Bronchial epithelial cell (primary cell): ENCODE results near the gene FBXO10. TPM values are rescaled to one million over a fixed set of nuclear protein-coding genes. Genes with fewer than 3 reads are reported as not detected.

Experiments
- DNase-seq: peaks from one replicate; pipeline ENCODE4 v3.0.0-alpha.2; 2010; ENCODE audit warnings: low read depth
- FAIRE-seq: peaks from 2 replicates; lab custom pipeline; 2011; peaks lifted over from hg19 to GRCh38; lab: Jason Lieb, UNC
- H3K27me3 ChIP-seq: 2 replicates; pipeline ENCODE4 v1.5.1; 2011; ENCODE audit warnings: low read length; ENCODE audit not compliant: control insufficient read depth, insufficient read depth
- H3K36me3 ChIP-seq: 2 replicates; pipeline ENCODE4 v1.5.1; 2011; ENCODE audit warnings: low read length; ENCODE audit not compliant: control insufficient read depth, insufficient read depth
- H3K4me3 ChIP-seq: 2 replicates; pipeline ENCODE4 v1.5.1; 2011; ENCODE audit warnings: mild to moderate bottlenecking, low read depth, low read length, control low read depth
- total RNA-seq: library from RNA; depleted of rRNA; stranded (reverse); fragments of >200 nt; gene quantifications from 2 replicates; pipeline ENCODE4 v1.2.1, GENCODE V29; 2014
- TF ChIP-seq, protein P1 (sequence below): IDR thresholded peaks from 2 replicates; pipeline ENCODE4 v1.5.1; 2011; ENCODE audit warnings: mild to moderate bottlenecking, moderate library complexity, low read length, control low read depth, inconsistent platforms; ENCODE audit not compliant: insufficient read depth, severe bottlenecking

Gene FBXO10
- total RNA-seq, 1 donor from 2014 or later = 3.7 TPM

DNA sequence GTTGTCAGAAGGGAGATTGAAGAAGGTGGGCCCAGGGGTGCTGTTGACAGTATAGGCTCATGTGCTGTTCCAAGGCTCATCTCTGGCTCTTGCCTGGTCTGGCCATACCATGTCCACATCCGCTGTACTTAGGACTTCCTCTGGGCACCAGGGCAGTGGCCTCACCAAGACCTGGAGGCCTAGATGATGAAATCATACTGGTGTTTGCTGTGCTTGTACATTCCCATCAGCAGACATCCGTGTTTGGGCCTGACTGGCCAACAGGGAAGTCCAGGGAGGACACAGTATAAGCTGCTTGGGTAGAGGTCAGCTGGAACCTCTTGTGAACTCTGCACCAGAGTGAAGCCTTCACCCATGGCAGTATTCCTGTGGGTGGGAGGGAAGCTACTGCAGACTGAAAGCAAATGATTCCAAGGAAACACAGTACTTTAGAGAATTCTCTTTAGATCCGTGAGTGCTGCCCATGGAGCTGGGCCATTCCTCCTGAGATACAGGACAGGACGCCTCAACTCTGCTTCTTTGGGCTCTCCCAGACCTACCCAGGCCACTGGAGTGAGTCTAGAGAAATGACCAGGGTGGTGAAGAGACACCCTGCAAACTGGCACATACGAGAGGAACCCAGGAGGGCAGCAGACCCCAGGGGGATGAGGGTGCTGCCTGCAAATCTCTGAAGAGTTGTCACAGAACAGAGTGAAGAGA lies 67.9 kb downstream of the FBXO10 start:
- no peak for FAIRE-seq
- H3K36me3 ChIP-seq = no peaks in the 10 kb centered on the region

DNA sequence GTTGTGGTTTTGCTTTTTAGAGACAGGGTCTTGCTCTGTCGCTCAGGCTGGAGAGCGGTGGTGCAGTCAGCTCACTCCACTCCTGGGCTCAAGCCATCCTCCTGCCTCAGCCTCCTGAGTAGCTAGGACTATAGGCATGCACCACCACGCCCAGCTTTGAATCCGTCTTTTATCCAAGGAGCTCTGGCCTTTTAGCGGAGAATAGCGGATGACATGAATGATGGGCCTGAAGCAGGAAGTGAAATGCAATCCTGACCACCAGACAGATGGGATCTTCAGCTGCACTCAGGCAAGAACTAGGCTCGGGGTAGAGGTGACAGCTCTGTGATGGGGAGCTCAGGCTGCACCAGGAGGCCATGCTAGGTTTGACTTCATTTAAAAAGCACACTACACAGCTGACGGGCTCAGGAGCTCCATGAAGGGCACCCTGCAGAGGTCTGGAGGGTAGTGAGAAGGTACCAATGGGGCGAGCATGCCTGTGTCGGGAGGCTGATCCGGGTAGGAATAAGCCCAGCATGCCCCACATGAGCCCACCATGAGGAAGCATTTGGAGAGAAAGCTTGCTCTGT lies 68.5 kb downstream of the FBXO10 start:
- Histone ChIP-seq H3K27me3 (no peaks in the 10 kb centered on the region), H3K4me3 (no peak overlapping the region), H3K36me3 (no peaks in the 10 kb centered on the region)
- FAIRE-seq (no peak), DNase-seq (no peak)
- TF ChIP-seq, protein P1, sequence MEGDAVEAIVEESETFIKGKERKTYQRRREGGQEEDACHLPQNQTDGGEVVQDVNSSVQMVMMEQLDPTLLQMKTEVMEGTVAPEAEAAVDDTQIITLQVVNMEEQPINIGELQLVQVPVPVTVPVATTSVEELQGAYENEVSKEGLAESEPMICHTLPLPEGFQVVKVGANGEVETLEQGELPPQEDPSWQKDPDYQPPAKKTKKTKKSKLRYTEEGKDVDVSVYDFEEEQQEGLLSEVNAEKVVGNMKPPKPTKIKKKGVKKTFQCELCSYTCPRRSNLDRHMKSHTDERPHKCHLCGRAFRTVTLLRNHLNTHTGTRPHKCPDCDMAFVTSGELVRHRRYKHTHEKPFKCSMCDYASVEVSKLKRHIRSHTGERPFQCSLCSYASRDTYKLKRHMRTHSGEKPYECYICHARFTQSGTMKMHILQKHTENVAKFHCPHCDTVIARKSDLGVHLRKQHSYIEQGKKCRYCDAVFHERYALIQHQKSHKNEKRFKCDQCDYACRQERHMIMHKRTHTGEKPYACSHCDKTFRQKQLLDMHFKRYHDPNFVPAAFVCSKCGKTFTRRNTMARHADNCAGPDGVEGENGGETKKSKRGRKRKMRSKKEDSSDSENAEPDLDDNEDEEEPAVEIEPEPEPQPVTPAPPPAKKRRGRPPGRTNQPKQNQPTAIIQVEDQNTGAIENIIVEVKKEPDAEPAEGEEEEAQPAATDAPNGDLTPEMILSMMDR = no peak

More for the DNA sequence above, 67.9 kb downstream of the FBXO10 start:
- Histone ChIP-seq H3K4me3 (no peak overlapping the region), H3K27me3 (no peaks in the 10 kb centered on the region)
- TF ChIP-seq, protein P1 = no peak
- no peak for DNase-seq

DNA sequence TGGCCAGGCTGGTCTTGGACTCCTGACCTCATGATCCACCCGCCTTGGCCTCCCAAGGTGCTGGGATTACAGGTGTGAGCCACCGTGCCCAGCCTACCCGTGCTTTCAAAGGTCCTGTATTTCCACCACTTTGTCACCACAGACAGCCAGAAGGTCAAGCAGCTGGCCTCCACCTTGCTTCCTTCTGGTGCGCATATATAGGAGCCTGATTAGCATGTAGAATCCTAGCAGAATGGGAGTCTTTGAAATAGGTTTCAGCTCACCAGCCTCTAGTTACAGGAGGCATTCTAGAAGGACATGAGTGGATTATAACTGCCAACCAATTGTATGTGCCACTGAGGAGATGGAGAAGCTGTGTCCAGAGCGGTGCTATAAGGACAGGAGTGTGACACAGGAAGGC lies 71.6 kb downstream of the FBXO10 start:
- no peak for FAIRE-seq
- Histone ChIP-seq H3K36me3 (peaks cover 13% of the 10 kb centered on the region), H3K4me3 (no peak overlapping the region)

DNA sequence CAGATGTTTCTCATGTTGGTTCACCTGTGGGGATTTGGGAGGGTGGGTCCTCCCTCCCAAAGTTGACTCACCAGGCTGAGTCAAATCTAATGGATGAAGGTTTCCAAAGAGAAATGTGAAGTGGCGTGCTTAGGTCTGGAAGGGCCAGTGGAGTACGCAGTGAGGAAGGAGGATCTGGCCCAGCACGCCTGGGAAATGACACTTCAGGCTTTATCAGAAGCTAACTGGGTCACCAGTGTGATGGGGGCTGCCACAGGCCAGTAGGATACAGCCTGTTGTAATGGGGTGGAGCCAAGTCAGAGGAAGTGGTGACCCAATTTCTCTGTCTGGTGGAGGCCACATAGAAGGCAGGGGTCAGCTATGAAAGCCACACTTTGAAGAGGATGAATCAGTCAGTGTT lies 72.4 kb downstream of the FBXO10 start:
- peak; percentile 66 for DNase-seq
- Histone ChIP-seq H3K4me3 (no peak overlapping the region), H3K27me3 (no peaks in the 10 kb centered on the region), H3K36me3 (peaks cover 16% of the 10 kb centered on the region)
- TF ChIP-seq, protein P1 = no peak
- FAIRE-seq = no peak

More for the DNA sequence above, 71.6 kb downstream of the FBXO10 start:
- TF ChIP-seq, protein P1 = no peak
- H3K27me3 ChIP-seq = no peaks in the 10 kb centered on the region
- no peak for DNase-seq

DNA sequence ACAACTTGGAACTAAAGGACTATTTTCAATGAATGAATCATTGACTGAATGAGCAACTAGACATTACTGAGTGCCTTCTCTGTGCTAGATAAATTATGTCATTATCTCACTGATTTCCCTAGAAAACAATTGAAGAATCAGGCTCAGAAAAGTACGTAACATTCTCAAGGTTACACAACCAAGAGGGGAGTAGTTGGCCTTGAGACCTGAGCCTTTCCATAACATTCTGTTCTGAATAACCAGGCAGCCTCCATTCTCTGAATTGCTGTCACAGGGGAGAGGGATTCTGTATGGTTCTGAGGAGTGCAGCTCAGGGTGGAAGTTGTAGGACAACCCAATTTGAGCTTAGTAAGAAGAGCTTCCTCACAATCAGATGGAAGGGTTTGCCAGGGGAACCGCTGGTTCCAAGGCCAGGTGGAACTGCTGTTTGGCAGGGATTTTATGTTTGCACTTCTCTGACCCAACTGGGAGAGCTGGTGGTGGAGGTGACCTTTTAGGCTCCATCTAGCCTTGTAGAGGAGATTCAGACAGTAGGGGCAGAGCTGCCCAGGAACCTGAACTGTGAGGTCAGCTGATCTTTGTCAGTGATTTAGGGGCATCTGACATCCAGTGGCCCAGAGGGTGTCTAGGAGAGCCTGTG lies 74.1 kb downstream of the FBXO10 start:
- FAIRE-seq (no peak), DNase-seq (no peak)
- Histone ChIP-seq H3K27me3 (no peaks in the 10 kb centered on the region), H3K36me3 (peaks cover 18% of the 10 kb centered on the region), H3K4me3 (no peak overlapping the region)
- TF ChIP-seq, protein P1 = no peak
